ENCODE measurements around the gene EFNA5. TPM values are rescaled to one million over a fixed set of nuclear protein-coding genes. Genes with fewer than 3 reads are reported as not detected.

EFNA5 gene
- total RNA-seq, 1 experiment from 2014 or later, result 1.5 TPM

DNA sequence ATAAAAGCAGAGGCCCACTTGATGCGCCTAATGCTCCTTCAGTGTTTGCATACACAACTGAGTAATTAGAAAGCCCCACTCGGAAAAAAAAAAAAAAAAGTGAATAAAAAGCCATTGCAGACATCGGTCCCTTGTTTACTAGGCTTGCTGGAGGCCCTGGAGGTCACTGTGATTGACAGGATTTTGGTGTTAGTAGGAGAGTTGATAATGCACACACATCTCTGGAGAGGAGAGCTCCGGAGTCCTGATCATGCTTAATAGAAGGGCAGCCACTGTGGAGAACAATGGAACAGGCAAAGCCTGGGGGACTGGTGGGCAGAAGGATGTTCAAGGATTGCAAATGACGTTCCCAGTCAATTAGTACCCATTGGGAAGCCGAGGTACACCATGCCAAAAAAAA, 152.5 kb downstream of the EFNA5 start:
- Mint-ChIP-seq H3K27ac (ENCODE audit: unreplicated experiment) (no peak overlapping the region), H3K4me3 (ENCODE audit: unreplicated experiment) (no peak overlapping the region), H3K9me3 (ENCODE audit: unreplicated experiment) (no peaks in the 10 kb centered on the region), H3K36me3 (ENCODE audit: insufficient read depth, unreplicated experiment) (no peaks in the 10 kb centered on the region), H3K27me3 (ENCODE audit: insufficient read depth, unreplicated experiment) (peaks cover 9% of the 10 kb centered on the region), H3K4me1 (ENCODE audit: low read depth, unreplicated experiment) (peaks cover 10% of the 10 kb centered on the region)
- Histone ChIP-seq H3K27me3 (replicated peaks; ENCODE audit: control insufficient read depth, insufficient read depth, low read length) (no peaks in the 10 kb centered on the region), H3K9me3 (no peaks in the 10 kb centered on the region), H3K4me1 (no peaks in the 10 kb centered on the region), H3K4me3 (ENCODE audit: low read depth, low read length) (no peak overlapping the region), H3K36me3 (ENCODE audit: control insufficient read depth, insufficient read depth, low read length) (no peaks in the 10 kb centered on the region)
- no peak for DNase-seq
- ChIA-PET POLR2A (no interaction called here), CTCF (no interaction called here)
- no TSS peak for BruUV-seq (replicated peaks)
- TF ChIP-seq, protein P1, sequence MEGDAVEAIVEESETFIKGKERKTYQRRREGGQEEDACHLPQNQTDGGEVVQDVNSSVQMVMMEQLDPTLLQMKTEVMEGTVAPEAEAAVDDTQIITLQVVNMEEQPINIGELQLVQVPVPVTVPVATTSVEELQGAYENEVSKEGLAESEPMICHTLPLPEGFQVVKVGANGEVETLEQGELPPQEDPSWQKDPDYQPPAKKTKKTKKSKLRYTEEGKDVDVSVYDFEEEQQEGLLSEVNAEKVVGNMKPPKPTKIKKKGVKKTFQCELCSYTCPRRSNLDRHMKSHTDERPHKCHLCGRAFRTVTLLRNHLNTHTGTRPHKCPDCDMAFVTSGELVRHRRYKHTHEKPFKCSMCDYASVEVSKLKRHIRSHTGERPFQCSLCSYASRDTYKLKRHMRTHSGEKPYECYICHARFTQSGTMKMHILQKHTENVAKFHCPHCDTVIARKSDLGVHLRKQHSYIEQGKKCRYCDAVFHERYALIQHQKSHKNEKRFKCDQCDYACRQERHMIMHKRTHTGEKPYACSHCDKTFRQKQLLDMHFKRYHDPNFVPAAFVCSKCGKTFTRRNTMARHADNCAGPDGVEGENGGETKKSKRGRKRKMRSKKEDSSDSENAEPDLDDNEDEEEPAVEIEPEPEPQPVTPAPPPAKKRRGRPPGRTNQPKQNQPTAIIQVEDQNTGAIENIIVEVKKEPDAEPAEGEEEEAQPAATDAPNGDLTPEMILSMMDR (IDR thresholded peaks at IDR 0.05; ENCODE audit: insufficient read depth in 1 of 2, low read depth in 1 of 2, low read length in 1 of 2, severe bottlenecking in 1 of 2, unreplicated experiment in 1 of 2), result no peak
- intact Hi-C loops (cut with micrococcal nuclease; ENCODE audit: unreplicated experiment), result no loop called here

DNA sequence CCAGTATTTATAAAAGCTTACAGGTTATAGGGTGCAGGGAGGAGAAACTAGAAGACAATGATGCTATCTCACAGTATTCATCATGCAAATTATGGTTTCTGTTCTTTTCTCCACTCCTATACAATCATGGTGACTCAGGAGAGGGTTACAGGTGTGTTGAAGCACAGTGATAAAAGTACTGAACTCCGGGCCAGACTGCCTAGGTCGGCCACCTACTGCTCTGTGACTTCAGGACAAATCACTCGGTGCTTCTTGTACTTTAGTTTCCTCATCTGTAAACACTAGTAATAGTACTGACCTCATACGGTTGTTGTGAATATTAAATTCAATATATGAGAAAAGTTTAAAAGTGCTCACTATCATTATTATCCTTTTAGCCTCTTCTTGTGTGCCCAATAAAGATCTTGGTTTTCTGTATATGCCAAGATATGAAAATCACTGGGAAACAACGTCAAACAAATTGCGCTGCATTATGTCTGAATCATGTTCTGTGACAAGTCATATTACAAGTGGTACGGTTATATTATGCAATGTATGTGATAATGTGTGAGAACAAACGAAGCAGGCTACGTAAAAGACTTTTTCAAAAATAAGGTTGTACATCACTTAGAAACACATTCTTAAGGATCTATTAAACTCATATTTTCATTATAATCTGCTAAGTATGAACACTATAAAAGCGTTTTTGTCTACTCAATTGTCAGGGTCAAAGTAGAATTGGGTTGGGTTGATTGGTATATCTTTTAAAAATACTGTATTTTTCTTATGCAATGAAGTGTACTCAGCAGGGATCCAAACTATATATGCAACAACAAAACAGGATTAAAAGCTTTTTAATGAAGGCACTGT, 153.3 kb downstream of the EFNA5 start:
- Mint-ChIP-seq H3K27me3 (ENCODE audit: insufficient read depth, unreplicated experiment) (peaks cover 2% of the 10 kb centered on the region), H3K4me3 (ENCODE audit: unreplicated experiment) (no peak overlapping the region), H3K9me3 (ENCODE audit: unreplicated experiment) (no peaks in the 10 kb centered on the region), H3K4me1 (ENCODE audit: low read depth, unreplicated experiment) (peaks cover 10% of the 10 kb centered on the region), H3K36me3 (ENCODE audit: insufficient read depth, unreplicated experiment) (no peaks in the 10 kb centered on the region), H3K27ac (ENCODE audit: unreplicated experiment) (no peak overlapping the region)
- no TSS peak for BruUV-seq (replicated peaks)
- no peaks in the 10 kb centered on the region for H3K9me3 ChIP-seq
- H3K4me3 ChIP-seq (ENCODE audit: low read depth, low read length), result no peak overlapping the region
- no peaks in the 10 kb centered on the region for H3K36me3 ChIP-seq (ENCODE audit: control insufficient read depth, insufficient read depth, low read length)
- CTCF ChIA-PET, result no interaction called here
- no peaks in the 10 kb centered on the region for H3K27me3 ChIP-seq (replicated peaks; ENCODE audit: control insufficient read depth, insufficient read depth, low read length)
- DNase-seq, result no peak
- H3K4me1 ChIP-seq, result no peaks in the 10 kb centered on the region
- TF ChIP-seq, protein P1 (IDR thresholded peaks at IDR 0.05; ENCODE audit: insufficient read depth in 1 of 2, low read depth in 1 of 2, low read length in 1 of 2, severe bottlenecking in 1 of 2, unreplicated experiment in 1 of 2), result no peak
- intact Hi-C loops (cut with micrococcal nuclease; ENCODE audit: unreplicated experiment), result no loop called here
- POLR2A ChIA-PET, result no interaction called here

DNA sequence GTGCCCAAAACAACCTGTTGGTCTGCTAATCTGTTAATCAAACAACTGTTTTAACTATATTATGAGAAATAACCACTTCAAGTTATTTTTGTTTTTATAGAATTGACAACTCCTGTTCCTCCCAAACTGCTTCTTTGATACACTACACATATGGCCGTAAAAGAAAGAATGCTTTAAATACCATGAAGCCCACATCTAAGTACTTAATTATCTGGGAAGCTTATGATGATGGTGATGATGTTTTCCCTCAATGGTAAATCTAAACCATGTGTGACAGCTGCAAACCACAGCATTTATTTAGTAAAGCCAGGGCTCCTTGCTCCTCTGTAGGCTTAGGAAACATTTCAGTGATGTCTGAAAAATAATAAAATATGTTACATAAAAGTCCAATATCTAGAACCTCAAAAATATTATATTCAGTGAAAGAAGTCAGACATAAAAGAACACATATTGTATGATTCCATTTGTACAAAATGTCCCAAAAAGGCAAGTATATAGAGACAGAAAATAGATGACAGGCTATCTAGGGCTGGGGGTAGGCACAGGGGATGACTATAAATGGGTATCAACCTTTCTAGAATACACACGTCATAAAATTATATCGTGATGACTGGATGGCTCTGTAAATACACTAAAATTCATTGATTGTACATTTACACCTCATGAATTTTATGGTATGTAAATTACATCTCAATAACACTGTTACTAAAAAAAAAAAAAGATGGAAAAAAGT, 154.1 kb downstream of the EFNA5 start:
- Histone ChIP-seq H3K4me1 (no peaks in the 10 kb centered on the region), H3K9me3 (no peaks in the 10 kb centered on the region), H3K27me3 (replicated peaks; ENCODE audit: control insufficient read depth, insufficient read depth, low read length) (no peaks in the 10 kb centered on the region), H3K4me3 (ENCODE audit: low read depth, low read length) (no peak overlapping the region), H3K36me3 (ENCODE audit: control insufficient read depth, insufficient read depth, low read length) (no peaks in the 10 kb centered on the region)
- Mint-ChIP-seq H3K27ac (ENCODE audit: unreplicated experiment) (no peak overlapping the region), H3K36me3 (ENCODE audit: insufficient read depth, unreplicated experiment) (no peaks in the 10 kb centered on the region), H3K27me3 (ENCODE audit: insufficient read depth, unreplicated experiment) (peaks cover 2% of the 10 kb centered on the region), H3K9me3 (ENCODE audit: unreplicated experiment) (no peaks in the 10 kb centered on the region), H3K4me3 (ENCODE audit: unreplicated experiment) (no peak overlapping the region), H3K4me1 (ENCODE audit: low read depth, unreplicated experiment) (peaks cover 10% of the 10 kb centered on the region)
- no peak for DNase-seq
- TF ChIP-seq, protein P1 (IDR thresholded peaks at IDR 0.05; ENCODE audit: insufficient read depth in 1 of 2, low read depth in 1 of 2, low read length in 1 of 2, severe bottlenecking in 1 of 2, unreplicated experiment in 1 of 2), result no peak
- ChIA-PET POLR2A (no interaction called here), CTCF (no interaction called here)
- intact Hi-C loops (cut with micrococcal nuclease; ENCODE audit: unreplicated experiment), result no loop called here
- no TSS peak for BruUV-seq (replicated peaks)
